H9 (cell line): ENCODE results near the gene ADAM22. TPM values are rescaled to one million over a fixed set of nuclear protein-coding genes. Genes with fewer than 3 reads are reported as not detected.
"Not testable (repeated sequence)": the region's sequence is repeated elsewhere in the genome, so short reads cannot be mapped to it uniquely, and the experiment has no call there.

Source experiments
- DNase-seq: peaks from one replicate; pipeline ENCODE4 v3.0.0-alpha.2; 2017
- H2AFZ ChIP-seq: one replicate; pipeline ENCODE4 v1.6.1; 2013; ENCODE audit warnings: mild to moderate bottlenecking, low read length, control low read depth, moderate library complexity
- H2AK5ac ChIP-seq: 2 replicates; pipeline ENCODE4 v1.6.1; 2013; ENCODE audit warnings: low read length, control low read depth, mixed read lengths; ENCODE audit not compliant: insufficient read length
- H2BK120ac ChIP-seq: one replicate; pipeline ENCODE4 v1.6.1; 2013; ENCODE audit warnings: low read depth, mild to moderate bottlenecking, low read length, control low read depth, inconsistent platforms; ENCODE audit not compliant: poor library complexity, severe bottlenecking
- H2BK12ac ChIP-seq: 2 replicates; pipeline ENCODE4 v1.6.1; 2013; ENCODE audit warnings: low read length, control low read depth, mixed read lengths, low read depth; ENCODE audit not compliant: insufficient read length
- H2BK15ac ChIP-seq: 2 replicates; pipeline ENCODE4 v1.6.1; 2013; ENCODE audit warnings: low read depth, low read length, control low read depth
- H2BK20ac ChIP-seq: one replicate; pipeline ENCODE4 v1.6.1; 2013; ENCODE audit warnings: low read depth, mild to moderate bottlenecking, low read length, control low read depth, inconsistent platforms; ENCODE audit not compliant: poor library complexity, severe bottlenecking
- H2BK5ac ChIP-seq: 2 replicates; pipeline ENCODE4 v1.6.1; 2013; ENCODE audit warnings: low read length, control low read depth, mixed read lengths; ENCODE audit not compliant: insufficient read length
- H3K14ac ChIP-seq: 2 replicates; pipeline ENCODE4 v1.6.1; 2013; ENCODE audit warnings: low read length, control low read depth; ENCODE audit not compliant: insufficient read depth
- H3K18ac ChIP-seq: 2 replicates; pipeline ENCODE4 v1.6.1; 2013; ENCODE audit warnings: low read depth, mild to moderate bottlenecking, mixed read lengths, low read length, control low read depth; ENCODE audit not compliant: insufficient read length
- H3K23ac ChIP-seq: 2 replicates; pipeline ENCODE4 v1.6.1; 2013; ENCODE audit warnings: low read length, control low read depth, mixed read lengths, low read depth; ENCODE audit not compliant: insufficient read length
- H3K23me2 ChIP-seq: 2 replicates; pipeline ENCODE4 v1.6.1; 2013; ENCODE audit warnings: low read depth, mild to moderate bottlenecking, mixed read lengths, low read length, control low read depth; ENCODE audit not compliant: insufficient read length, poor library complexity, severe bottlenecking
- H3K27ac ChIP-seq: 2 replicates; pipeline ENCODE4 v1.5.1; 2013; ENCODE audit warnings: low read length, control low read depth, mixed read lengths, low read depth; ENCODE audit not compliant: insufficient read length
- H3K27me3 ChIP-seq: 2 replicates; pipeline ENCODE4 v1.6.1; 2013; ENCODE audit warnings: low read length, control low read depth, inconsistent platforms; ENCODE audit not compliant: insufficient read depth
- H3K4ac ChIP-seq: 2 replicates; pipeline ENCODE4 v1.6.1; 2013; ENCODE audit warnings: low read depth, mild to moderate bottlenecking, control low read depth, inconsistent platforms, low read length, moderate library complexity
- H3K4me1 ChIP-seq: 2 replicates; pipeline ENCODE4 v1.6.1; 2013; ENCODE audit warnings: low read length, control low read depth, inconsistent platforms; ENCODE audit not compliant: insufficient read depth
- H3K4me2 ChIP-seq: 2 replicates; pipeline ENCODE4 v1.6.1; 2013; ENCODE audit warnings: low read length, control low read depth, mixed read lengths; ENCODE audit not compliant: insufficient read length, insufficient read depth
- H3K56ac ChIP-seq: 2 replicates; pipeline ENCODE4 v1.6.1; 2013; ENCODE audit warnings: low read depth, mild to moderate bottlenecking, mixed read lengths, low read length, control low read depth; ENCODE audit not compliant: insufficient read length
- H3K79me1 ChIP-seq: 2 replicates; pipeline ENCODE4 v1.6.1; 2013; ENCODE audit warnings: low read depth, mild to moderate bottlenecking, moderate library complexity, low read length, control low read depth, inconsistent platforms; ENCODE audit not compliant: insufficient read depth, poor library complexity, severe bottlenecking
- H3K79me2 ChIP-seq: 2 replicates; pipeline ENCODE4 v1.6.1; 2013; ENCODE audit warnings: low read length, control low read depth, inconsistent platforms; ENCODE audit not compliant: insufficient read depth
- H3K9ac ChIP-seq: 2 replicates; pipeline ENCODE4 v1.6.1; 2013; ENCODE audit warnings: low read length, control low read depth, mixed read lengths; ENCODE audit not compliant: insufficient read length; ENCODE audit errors: extremely low read depth
- H3K9me3 ChIP-seq: one replicate; pipeline ENCODE4 v1.6.1; 2013; ENCODE audit warnings: low read depth, low read length, inconsistent platforms; ENCODE audit not compliant: control insufficient read depth
- H3T11ph ChIP-seq: one replicate; pipeline ENCODE4 v1.6.1; 2013; ENCODE audit warnings: mild to moderate bottlenecking, low read length, control low read depth, inconsistent platforms
- H4K20me1 ChIP-seq: one replicate; pipeline ENCODE4 v1.6.1; 2013; ENCODE audit not compliant: control insufficient read depth, insufficient read length, insufficient read depth
- H4K5ac ChIP-seq: 2 replicates; pipeline ENCODE4 v1.6.1; 2013; ENCODE audit warnings: low read depth, mild to moderate bottlenecking, mixed read lengths, low read length, control low read depth; ENCODE audit not compliant: insufficient read length
- H4K8ac ChIP-seq: replicated peaks from 2 replicates; pipeline ENCODE4 v1.6.1; 2013; ENCODE audit warnings: low read length, control low read depth, mixed read lengths, low read depth; ENCODE audit not compliant: insufficient read length
- H4K91ac ChIP-seq: 2 replicates; pipeline ENCODE4 v1.6.1; 2013; ENCODE audit warnings: low read depth, mild to moderate bottlenecking, moderate library complexity, mixed read lengths, low read length, control low read depth; ENCODE audit not compliant: insufficient read length
- H3K27ac Mint-ChIP-seq, 3 experiments: 2 replicates in 2 of 3; 3 replicates in 1 of 3; pipeline ENCODE4 v1.8.0; 2020 to 2021; ENCODE audit warnings: mixed read lengths in 3 of 3, mild to moderate bottlenecking in 1 of 3, moderate library complexity in 1 of 3
- H3K27me3 Mint-ChIP-seq: 2 replicates; pipeline ENCODE4 v1.8.0; 2021; ENCODE audit warnings: low read depth, mild to moderate bottlenecking, moderate library complexity, mixed read lengths
- H3K36me3 Mint-ChIP-seq, 3 experiments: 2 replicates in 2 of 3; 3 replicates in 1 of 3; pipeline ENCODE4 v1.8.0; 2020 to 2021; ENCODE audit warnings: low read depth in 3 of 3, mixed read lengths in 3 of 3; ENCODE audit not compliant: insufficient read depth in 1 of 3
- H3K4me1 Mint-ChIP-seq, 2 experiments: 2 replicates each; pipeline ENCODE4 v1.8.0; 2020; ENCODE audit warnings: mixed read lengths in 2 of 2
- H3K4me3 Mint-ChIP-seq, 2 experiments: 2 replicates in 1 of 2; 3 replicates in 1 of 2; pipeline ENCODE4 v1.8.0; 2020 to 2021; ENCODE audit warnings: mild to moderate bottlenecking in 2 of 2, mixed read lengths in 2 of 2, moderate library complexity in 1 of 2
- H3K9me3 Mint-ChIP-seq, 2 experiments: 2 replicates in 1 of 2; 3 replicates in 1 of 2; pipeline ENCODE4 v1.8.0; 2020; ENCODE audit warnings: mild to moderate bottlenecking in 2 of 2, mixed read lengths in 2 of 2, moderate library complexity in 1 of 2
- CTCF ChIP-seq: fragments of 200-600 bp; sonication (generic); conservative IDR thresholded peaks from 3 replicates; pipeline ENCODE4 v1.8.0; 2021; ENCODE audit warnings: antibody characterized with exemption, mild to moderate bottlenecking
- WGBS: extraction: QIAGEN DNeasy Blood & Tissue Kit; methylation state at CpG from one replicate; pipeline ENCODE4 v1.1.7; 2013; ENCODE audit warnings: missing lambda C conversion rate, low lambda C conversion rate, mixed read lengths; ENCODE audit not compliant: insufficient read length; ENCODE audit errors: extremely low coverage; 5-methylcytosine and 5-hydroxymethylcytosine counted together
- total RNA-seq: library from RNA; stranded (reverse); gene quantifications from 2 replicates; pipeline ENCODE4 v1.2.1, GENCODE V29; 2021

ADAM22 gene
- total RNA-seq, 1 experiment from 2014 or later = 8.7 TPM

- H2BK5ac ChIP-seq = no peak overlapping the region
- H3K4ac ChIP-seq = no peak overlapping the region
- Mint-ChIP-seq H3K9me3 (peaks cover 19 to 30% of the 10 kb centered on the region in 2 experiments), H3K4me1 (peaks cover 24 to 28% of the 10 kb centered on the region in 2 experiments), H3K27me3 (no peaks in the 10 kb centered on the region), H3K4me3 (no peak overlapping the region), H3K27ac (no peak overlapping the region; a peak in 1 of 7 replicates), H3K36me3 (peaks cover 22 to 54% (median 30%) of the 10 kb centered on the region in 3 experiments)
- H2BK15ac ChIP-seq = no peak overlapping the region
- no peak overlapping the region for H3K4me2 ChIP-seq
- H3K9ac ChIP-seq = no peak overlapping the region
- H3K23ac ChIP-seq = no peak overlapping the region
- no peaks in the 10 kb centered on the region for H4K20me1 ChIP-seq
- H3K27ac ChIP-seq = no peak overlapping the region
- H2BK120ac ChIP-seq = no peak overlapping the region
- no peak overlapping the region for H2AFZ ChIP-seq
- H3K56ac ChIP-seq = no peak overlapping the region
- H3K9me3 ChIP-seq = no peaks in the 10 kb centered on the region
- no peak overlapping the region for H4K5ac ChIP-seq
- no peak overlapping the region for H2AK5ac ChIP-seq
- no peak overlapping the region for H3K14ac ChIP-seq
- TF ChIP-seq CTCF = no peak
- no peak overlapping the region for H2BK12ac ChIP-seq
- no peak overlapping the region for H3K18ac ChIP-seq
- H4K8ac ChIP-seq = no peak overlapping the region
- no peaks in the 10 kb centered on the region for H3K79me1 ChIP-seq
- WGBS = no CpG with 5 or more reads among the region's 1 CpG
- H3K79me2 ChIP-seq = no peaks in the 10 kb centered on the region
- H4K91ac ChIP-seq = no peak overlapping the region
- H3K27me3 ChIP-seq = no peaks in the 10 kb centered on the region
- H3T11ph ChIP-seq = no peak overlapping the region
- no peak for DNase-seq
- peaks cover 6% of the 10 kb centered on the region for H3K4me1 ChIP-seq
- H2BK20ac ChIP-seq = no peak overlapping the region
- no peaks in the 10 kb centered on the region for H3K23me2 ChIP-seq
These were observed 222.3 kb downstream of the ADAM22 start for GRCh38 chr7:88156356-88156755.

- not testable (repeated sequence) for DNase-seq, H3K4me2 ChIP-seq, H3K23ac ChIP-seq, H2BK20ac ChIP-seq, H3T11ph ChIP-seq, H2BK15ac ChIP-seq, H3K27ac Mint-ChIP-seq, H3K9me3 ChIP-seq, H2AK5ac ChIP-seq, H3K27me3 Mint-ChIP-seq, H2BK12ac ChIP-seq, H3K4me3 Mint-ChIP-seq, H3K4ac ChIP-seq, H3K27me3 ChIP-seq, H2BK5ac ChIP-seq, H4K8ac ChIP-seq, H3K14ac ChIP-seq, H3K23me2 ChIP-seq, H3K4me1 ChIP-seq, H3K9ac ChIP-seq, H3K56ac ChIP-seq, H2BK120ac ChIP-seq, H3K18ac ChIP-seq, H2AFZ ChIP-seq, H4K20me1 ChIP-seq, H4K91ac ChIP-seq, H4K5ac ChIP-seq, H3K27ac ChIP-seq, H3K79me1 ChIP-seq, H3K79me2 ChIP-seq
- Mint-ChIP-seq H3K36me3 (peaks cover 21 to 54% (median 28%) of the 10 kb centered on the region in 3 experiments), H3K4me1 (peaks cover 12 to 13% of the 10 kb centered on the region in 2 experiments), H3K9me3 (peaks cover 21 to 36% of the 10 kb centered on the region in 2 experiments)
- WGBS = no CpG with 5 or more reads among the region's 2 CpGs
These were observed 225.7 kb downstream of the ADAM22 start for GRCh38 chr7:88159741-88160140.
